ENCODE measurements around the gene TRIM41. TPM values are rescaled to one million over a fixed set of nuclear protein-coding genes. Genes with fewer than 3 reads are reported as not detected.
A peak's percentile ranks its signal among the peaks of the same experiment; 100 is the strongest.

The TRIM41 gene
- total RNA-seq, 1 experiment from 2014 or later = 34.2 TPM

DNA sequence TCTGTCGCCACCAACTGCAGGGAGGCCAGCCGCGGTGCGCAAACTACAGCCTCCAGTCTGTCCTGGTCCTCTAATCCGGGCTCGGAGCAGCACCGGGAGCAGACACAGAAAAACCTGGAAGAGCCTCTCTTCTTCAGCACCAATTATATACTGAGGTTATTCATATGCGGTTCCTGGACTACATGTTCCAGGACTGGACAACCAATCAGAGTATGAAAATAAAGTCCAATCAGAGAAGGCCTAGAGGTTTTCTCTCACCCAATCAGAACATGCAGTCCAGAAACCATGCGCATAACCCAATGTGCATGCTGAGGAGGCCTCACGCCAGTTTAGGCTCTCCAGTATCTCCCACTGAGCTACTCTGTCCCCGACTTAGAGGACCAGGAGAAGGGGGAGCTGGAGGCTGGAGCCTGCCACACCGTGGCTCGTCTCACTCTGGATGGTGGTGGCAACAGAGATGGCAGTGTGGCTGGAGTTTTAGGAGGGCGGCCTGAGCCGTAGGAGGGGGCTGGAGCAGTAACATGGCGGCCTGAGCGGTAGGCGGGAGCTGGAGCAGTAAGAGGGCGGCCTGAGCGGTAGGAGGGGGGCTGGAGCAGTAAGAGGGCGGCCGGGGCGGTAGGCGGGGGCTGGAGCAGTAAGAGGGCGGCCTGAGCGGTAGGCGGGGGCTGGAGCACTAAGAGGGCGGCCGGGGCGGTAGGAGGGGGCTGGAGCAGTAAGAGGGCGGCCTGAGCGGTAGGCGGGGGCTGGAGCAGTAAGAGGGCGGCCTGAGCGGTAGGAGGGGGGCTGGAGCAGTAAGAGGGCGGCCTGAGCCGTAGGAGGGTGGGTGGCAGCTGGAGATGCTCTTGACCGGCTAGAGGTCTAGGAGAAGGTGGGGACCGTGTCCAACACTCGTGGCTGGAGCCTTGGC is 58.2 kb downstream of the TRIM41 start:
- Histone ChIP-seq H2BK5ac (ENCODE audit: insufficient read length, low read length) (no peak overlapping the region), H4K91ac (ENCODE audit: insufficient read length, low read depth, low read length) (no peak overlapping the region), H2BK15ac (ENCODE audit: low read depth, low read length) (no peak overlapping the region), H3K14ac (ENCODE audit: insufficient read depth, low read length) (peak overlapping the region; percentile 95), H3K4me1 (ENCODE audit: insufficient read depth, low read length) (no peaks in the 10 kb centered on the region), H2AFZ (ENCODE audit: low read length) (peak overlapping the region; percentile 87), H3K4me2 (ENCODE audit: insufficient read depth, insufficient read length, low read length) (peak overlapping the region; percentile 83), H3K79me1 (ENCODE audit: insufficient read depth, low read depth, low read length, poor library complexity, severe bottlenecking) (peaks cover 6% of the 10 kb centered on the region), H4K20me1 (ENCODE audit: control insufficient read depth, insufficient read depth, insufficient read length) (no peaks in the 10 kb centered on the region), H3K9me3 (ENCODE audit: control insufficient read depth, low read depth, low read length) (no peaks in the 10 kb centered on the region), H2AK5ac (ENCODE audit: insufficient read length, low read length) (no peak overlapping the region), H3K23me2 (ENCODE audit: insufficient read length, low read depth, low read length, poor library complexity, severe bottlenecking) (peaks cover 9% of the 10 kb centered on the region), H3K27me3 (ENCODE audit: insufficient read depth, low read length) (no peaks in the 10 kb centered on the region), H2BK120ac (ENCODE audit: low read depth, low read length, poor library complexity, severe bottlenecking) (no peak overlapping the region), H3K27ac (ENCODE audit: insufficient read length, low read depth, low read length) (no peak overlapping the region), H3K23ac (ENCODE audit: insufficient read length, low read depth, low read length) (no peak overlapping the region), H2BK20ac (ENCODE audit: low read depth, low read length, poor library complexity, severe bottlenecking) (no peak overlapping the region), H3K4ac (ENCODE audit: low read depth, low read length) (no peak overlapping the region), H3K56ac (ENCODE audit: insufficient read length, low read depth, low read length) (no peak overlapping the region), H2BK12ac (ENCODE audit: insufficient read length, low read depth, low read length) (no peak overlapping the region), H3K18ac (ENCODE audit: insufficient read length, low read depth, low read length) (peak overlapping the region; percentile 95), H3K9ac (ENCODE audit: extremely low read depth, insufficient read length, low read length) (peak overlapping the region; percentile 93), H3T11ph (ENCODE audit: low read length) (no peak overlapping the region), H3K79me2 (ENCODE audit: insufficient read depth, low read length) (no peaks in the 10 kb centered on the region; the same call in 1 of the 2 replicates), H4K8ac (replicated peaks; ENCODE audit: insufficient read length, low read depth, low read length) (no peak overlapping the region), H4K5ac (ENCODE audit: insufficient read length, low read depth, low read length) (no peak overlapping the region)
- peak overlapping the region in 2 of 3 experiments; percentile 80 to 93; a peak in 4 of 7 replicates for H3K27ac Mint-ChIP-seq
- peak; percentile 94 for DNase-seq
- H3K27me3 Mint-ChIP-seq (ENCODE audit: low read depth) = no peaks in the 10 kb centered on the region; the same call in 1 of the 2 replicates
- H3K36me3 Mint-ChIP-seq (ENCODE audit: insufficient read depth in 1 of 3, low read depth in 3 of 3) = peaks cover 3 to 20% (median 16%) of the 10 kb centered on the region in 3 experiments; a peak in 6 of 7 replicates
- H3K4me3 Mint-ChIP-seq = no peak overlapping the region
- TF ChIP-seq, protein P1, sequence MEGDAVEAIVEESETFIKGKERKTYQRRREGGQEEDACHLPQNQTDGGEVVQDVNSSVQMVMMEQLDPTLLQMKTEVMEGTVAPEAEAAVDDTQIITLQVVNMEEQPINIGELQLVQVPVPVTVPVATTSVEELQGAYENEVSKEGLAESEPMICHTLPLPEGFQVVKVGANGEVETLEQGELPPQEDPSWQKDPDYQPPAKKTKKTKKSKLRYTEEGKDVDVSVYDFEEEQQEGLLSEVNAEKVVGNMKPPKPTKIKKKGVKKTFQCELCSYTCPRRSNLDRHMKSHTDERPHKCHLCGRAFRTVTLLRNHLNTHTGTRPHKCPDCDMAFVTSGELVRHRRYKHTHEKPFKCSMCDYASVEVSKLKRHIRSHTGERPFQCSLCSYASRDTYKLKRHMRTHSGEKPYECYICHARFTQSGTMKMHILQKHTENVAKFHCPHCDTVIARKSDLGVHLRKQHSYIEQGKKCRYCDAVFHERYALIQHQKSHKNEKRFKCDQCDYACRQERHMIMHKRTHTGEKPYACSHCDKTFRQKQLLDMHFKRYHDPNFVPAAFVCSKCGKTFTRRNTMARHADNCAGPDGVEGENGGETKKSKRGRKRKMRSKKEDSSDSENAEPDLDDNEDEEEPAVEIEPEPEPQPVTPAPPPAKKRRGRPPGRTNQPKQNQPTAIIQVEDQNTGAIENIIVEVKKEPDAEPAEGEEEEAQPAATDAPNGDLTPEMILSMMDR (conservative IDR thresholded peaks at IDR 0.05) = no peak
- H3K9me3 Mint-ChIP-seq = peaks cover 0 to 3% of the 10 kb centered on the region in 2 experiments; a peak in 2 of 5 replicates
- no CpG with 5 or more reads among the region's 40 CpGs for WGBS (ENCODE audit: extremely low coverage, insufficient read length, low lambda C conversion rate)
- H3K4me1 Mint-ChIP-seq = peaks cover 11 to 15% of the 10 kb centered on the region in 2 experiments; a peak in 3 of 4 replicates

All from H9 (cell line).